ENCODE data around the gene ARL4D.
"Not testable (repeated sequence)": the region's sequence is repeated elsewhere in the genome, so short reads cannot be mapped to it uniquely, and the experiment has no call there.

Gene ARL4D

DNA sequence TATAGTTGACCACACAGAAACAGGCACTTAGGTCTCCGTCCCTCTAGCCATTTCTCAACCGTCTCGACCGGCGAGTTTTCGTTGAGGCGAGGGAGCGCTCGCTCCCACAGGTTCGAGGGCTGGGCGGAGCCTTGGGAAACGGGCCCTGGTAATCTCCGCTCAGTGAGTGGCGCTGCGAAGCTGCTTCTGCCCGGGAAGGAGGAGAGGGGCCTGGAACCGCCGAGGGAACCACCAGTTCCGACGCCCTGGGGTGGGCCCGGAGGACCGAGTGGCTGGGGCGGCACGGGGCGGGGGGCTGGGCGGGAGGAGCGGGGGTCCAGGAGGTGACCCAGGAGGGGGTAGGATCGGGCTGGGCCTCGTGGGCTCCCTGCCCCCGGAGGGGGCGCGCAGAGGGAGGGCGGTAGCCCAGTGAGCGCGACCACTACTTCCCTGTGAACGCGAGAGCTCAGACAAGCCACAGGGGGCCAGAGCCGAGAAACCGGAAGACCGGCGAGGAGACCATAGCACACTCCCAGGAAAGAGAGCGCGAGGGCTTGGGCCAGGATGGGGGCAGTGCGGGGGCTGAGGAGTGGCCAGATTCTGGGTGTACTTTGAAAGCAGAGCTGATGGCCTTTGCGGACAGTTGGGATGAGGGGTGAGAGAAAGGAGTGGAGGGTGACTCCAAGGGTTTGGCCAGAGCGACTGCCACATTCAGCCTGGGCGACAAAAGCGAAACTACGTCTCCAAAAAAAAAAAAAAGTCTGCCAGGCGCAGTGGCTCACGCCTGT lies 29.9 kb upstream of the ARL4D start:
- DNase-seq = peak; percentile 19 to 53 (median 41)
- Histone ChIP-seq H3K27me3 (replicated peaks; ENCODE audit: control insufficient read depth, insufficient read depth, low read length, poor library complexity, severe bottlenecking) (no peaks in the 10 kb centered on the region), H3K4me3 (ENCODE audit: insufficient read depth, low read depth, low read length, poor library complexity, severe bottlenecking) (peak overlapping the region; percentile 76), H3K36me3 (ENCODE audit: control insufficient read depth, insufficient read depth, low read length) (no peaks in the 10 kb centered on the region), H3K9me3 (ENCODE audit: control insufficient read depth, low read length) (no peaks in the 10 kb centered on the region), H3K27ac (ENCODE audit: insufficient read depth, low read length, poor library complexity, severe bottlenecking) (peak overlapping the region; percentile 97), H3K4me1 (ENCODE audit: control insufficient read depth, insufficient read depth, low read length, poor library complexity, severe bottlenecking) (peaks cover 10% of the 10 kb centered on the region)

DNA sequence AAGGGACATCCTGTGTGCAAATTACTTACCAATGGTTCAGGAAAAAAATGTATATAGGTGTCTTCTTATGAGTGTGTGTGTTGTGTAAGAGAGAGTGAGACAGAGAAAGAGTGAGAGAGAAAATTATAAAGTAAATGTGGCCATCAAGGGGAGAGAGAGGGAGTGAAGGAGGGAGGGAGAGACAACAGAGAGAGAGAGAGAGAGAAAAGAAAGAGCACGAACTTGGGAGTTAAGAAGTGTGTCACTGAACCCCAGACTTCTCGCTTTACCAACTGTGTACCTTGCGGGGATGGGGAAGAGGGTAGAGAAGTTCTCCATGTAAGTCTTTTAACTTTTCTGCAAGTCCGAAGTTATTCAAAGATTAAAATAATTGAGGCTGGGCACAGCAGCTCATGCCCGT lies 28.8 kb upstream of the ARL4D start:
- DNase-seq = no peak
- no peaks in the 10 kb centered on the region for H3K9me3 ChIP-seq (ENCODE audit: control insufficient read depth, low read length)
- H3K27ac ChIP-seq (ENCODE audit: insufficient read depth, low read length, poor library complexity, severe bottlenecking) = peak overlapping the region; percentile 97
- no peaks in the 10 kb centered on the region for H3K27me3 ChIP-seq (replicated peaks; ENCODE audit: control insufficient read depth, insufficient read depth, low read length, poor library complexity, severe bottlenecking)
- H3K36me3 ChIP-seq (ENCODE audit: control insufficient read depth, insufficient read depth, low read length) = no peaks in the 10 kb centered on the region
- no peak overlapping the region for H3K4me3 ChIP-seq (ENCODE audit: insufficient read depth, low read depth, low read length, poor library complexity, severe bottlenecking)
- peaks cover 10% of the 10 kb centered on the region for H3K4me1 ChIP-seq (ENCODE audit: control insufficient read depth, insufficient read depth, low read length, poor library complexity, severe bottlenecking)

- H3K9me3 ChIP-seq (ENCODE audit: control insufficient read depth, low read length) = no peaks in the 10 kb centered on the region
- peaks cover 10% of the 10 kb centered on the region for H3K4me1 ChIP-seq (ENCODE audit: control insufficient read depth, insufficient read depth, low read length, poor library complexity, severe bottlenecking)
- DNase-seq = no peak
- no peak overlapping the region for H3K4me3 ChIP-seq (ENCODE audit: insufficient read depth, low read depth, low read length, poor library complexity, severe bottlenecking)
- H3K27me3 ChIP-seq (replicated peaks; ENCODE audit: control insufficient read depth, insufficient read depth, low read length, poor library complexity, severe bottlenecking) = no peaks in the 10 kb centered on the region
- H3K27ac ChIP-seq (ENCODE audit: insufficient read depth, low read length, poor library complexity, severe bottlenecking) = no peak overlapping the region
- no peaks in the 10 kb centered on the region for H3K36me3 ChIP-seq (ENCODE audit: control insufficient read depth, insufficient read depth, low read length)
Measured at GRCh38 chr17:43371227-43371821, 27.5 kb upstream of the ARL4D start.

DNA sequence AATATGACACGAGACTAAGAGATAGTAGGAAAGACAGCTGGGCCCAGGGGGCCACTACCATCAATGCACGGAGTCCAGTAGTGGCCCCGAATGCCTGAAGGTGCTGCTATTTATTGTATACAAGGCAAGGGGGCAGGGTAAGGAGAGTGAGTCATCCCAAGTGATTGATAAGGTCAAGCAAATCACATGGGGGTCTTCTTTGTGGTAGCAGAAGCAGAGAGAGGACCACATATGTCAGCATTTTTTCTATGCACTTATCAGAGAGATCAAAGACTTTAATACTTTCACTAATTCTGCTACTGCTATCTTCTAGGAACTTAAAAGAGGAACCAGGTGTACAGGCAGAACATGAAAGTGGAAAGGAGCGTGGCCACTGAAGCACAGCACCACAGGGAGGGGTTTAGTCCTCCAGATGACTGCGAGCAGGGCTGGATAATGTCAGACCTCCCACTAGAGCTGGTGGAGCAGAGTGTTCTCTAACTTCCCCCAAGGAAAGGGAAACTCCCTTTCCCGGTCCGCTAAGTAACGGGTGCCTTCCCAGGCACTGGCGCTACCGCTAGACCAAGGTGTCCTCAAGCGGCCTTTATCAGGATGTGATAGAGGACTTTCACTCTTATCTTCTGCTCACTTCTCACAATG lies 26.4 kb upstream of the ARL4D start:
- Histone ChIP-seq H3K27me3 (replicated peaks; ENCODE audit: control insufficient read depth, insufficient read depth, low read length, poor library complexity, severe bottlenecking) (no peaks in the 10 kb centered on the region), H3K9me3 (ENCODE audit: control insufficient read depth, low read length) (no peaks in the 10 kb centered on the region), H3K4me1 (ENCODE audit: control insufficient read depth, insufficient read depth, low read length, poor library complexity, severe bottlenecking) (peaks cover 8% of the 10 kb centered on the region), H3K4me3 (ENCODE audit: insufficient read depth, low read depth, low read length, poor library complexity, severe bottlenecking) (no peak overlapping the region), H3K27ac (ENCODE audit: insufficient read depth, low read length, poor library complexity, severe bottlenecking) (no peak overlapping the region), H3K36me3 (ENCODE audit: control insufficient read depth, insufficient read depth, low read length) (no peaks in the 10 kb centered on the region)
- no peak for DNase-seq

DNA sequence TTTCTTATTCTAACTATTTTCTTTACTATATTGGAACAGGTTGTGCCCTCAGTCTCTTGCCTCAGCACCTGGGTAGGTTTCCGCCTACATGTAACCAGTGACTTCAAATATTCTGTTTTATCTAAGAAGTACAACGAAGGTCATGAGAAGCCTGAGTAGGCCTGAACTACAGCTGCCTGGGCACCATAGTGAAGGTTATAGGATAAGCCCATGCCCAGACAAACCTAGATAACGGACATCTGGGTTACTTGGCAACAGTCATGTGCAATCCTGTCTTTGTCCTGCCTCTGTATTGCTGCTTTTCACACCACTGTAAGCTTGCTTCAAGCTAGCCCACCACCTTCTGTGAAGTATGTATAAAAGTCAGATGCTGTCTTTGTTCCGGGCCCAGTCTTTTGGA lies 25.4 kb upstream of the ARL4D start:
- Histone ChIP-seq H3K27ac (ENCODE audit: insufficient read depth, low read length, poor library complexity, severe bottlenecking) (no peak overlapping the region), H3K27me3 (replicated peaks; ENCODE audit: control insufficient read depth, insufficient read depth, low read length, poor library complexity, severe bottlenecking) (no peaks in the 10 kb centered on the region), H3K36me3 (ENCODE audit: control insufficient read depth, insufficient read depth, low read length) (no peaks in the 10 kb centered on the region), H3K4me3 (ENCODE audit: insufficient read depth, low read depth, low read length, poor library complexity, severe bottlenecking) (no peak overlapping the region), H3K4me1 (ENCODE audit: control insufficient read depth, insufficient read depth, low read length, poor library complexity, severe bottlenecking) (peaks cover 4% of the 10 kb centered on the region), H3K9me3 (ENCODE audit: control insufficient read depth, low read length) (no peaks in the 10 kb centered on the region)
- DNase-seq = no peak

- H3K4me1 ChIP-seq (ENCODE audit: control insufficient read depth, insufficient read depth, low read length, poor library complexity, severe bottlenecking); H3K27me3 ChIP-seq (replicated peaks; ENCODE audit: control insufficient read depth, insufficient read depth, low read length, poor library complexity, severe bottlenecking); DNase-seq; H3K27ac ChIP-seq (ENCODE audit: insufficient read depth, low read length, poor library complexity, severe bottlenecking); H3K36me3 ChIP-seq (ENCODE audit: control insufficient read depth, insufficient read depth, low read length); H3K4me3 ChIP-seq (ENCODE audit: insufficient read depth, low read depth, low read length, poor library complexity, severe bottlenecking): not testable (repeated sequence)
- H3K9me3 ChIP-seq (ENCODE audit: control insufficient read depth, low read length) = peaks cover 11% of the 10 kb centered on the region
Measured at GRCh38 chr17:43375915-43376314, 22.9 kb upstream of the ARL4D start.

DNA sequence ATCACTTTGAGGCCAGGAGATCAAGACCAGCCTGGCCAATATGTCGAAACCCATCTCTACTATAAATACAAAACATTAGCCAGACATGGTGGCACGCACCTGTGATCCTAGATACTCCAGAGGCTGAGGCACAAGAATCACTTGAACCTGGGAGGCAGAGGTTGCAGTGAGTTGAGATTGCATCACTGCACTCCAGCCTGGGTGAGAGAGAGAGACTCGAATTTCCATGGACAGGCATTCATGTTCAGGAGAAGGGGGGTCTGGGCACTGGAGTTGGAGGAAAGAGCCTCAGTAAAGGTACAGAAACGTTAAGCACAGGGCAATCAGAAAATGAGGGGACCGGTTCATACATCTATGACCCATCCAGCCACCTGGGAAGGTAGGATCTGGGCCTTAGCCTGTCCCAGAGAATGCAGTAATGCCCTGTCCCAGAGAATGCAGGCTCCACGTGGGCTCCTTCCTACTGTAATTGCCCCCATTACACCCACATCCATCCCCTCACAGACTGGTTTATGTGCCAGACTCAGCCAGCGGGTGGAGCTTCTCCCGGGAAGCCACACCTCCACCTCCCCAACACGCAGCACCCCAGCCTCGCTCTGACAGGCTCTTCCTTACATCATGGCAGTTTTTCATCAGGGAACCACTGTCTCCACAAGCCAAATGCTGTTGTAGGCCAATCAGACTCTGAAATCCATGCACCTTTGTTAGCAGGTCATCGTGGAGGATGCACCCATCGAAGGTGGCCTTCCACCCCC lies 21.6 kb upstream of the ARL4D start:
- no peaks in the 10 kb centered on the region for H3K4me1 ChIP-seq (ENCODE audit: control insufficient read depth, insufficient read depth, low read length, poor library complexity, severe bottlenecking)
- H3K36me3 ChIP-seq (ENCODE audit: control insufficient read depth, insufficient read depth, low read length) = no peaks in the 10 kb centered on the region
- H3K27ac ChIP-seq (ENCODE audit: insufficient read depth, low read length, poor library complexity, severe bottlenecking) = no peak overlapping the region
- DNase-seq = no peak
- H3K9me3 ChIP-seq (ENCODE audit: control insufficient read depth, low read length) = peaks cover 11% of the 10 kb centered on the region
- no peaks in the 10 kb centered on the region for H3K27me3 ChIP-seq (replicated peaks; ENCODE audit: control insufficient read depth, insufficient read depth, low read length, poor library complexity, severe bottlenecking)
- H3K4me3 ChIP-seq (ENCODE audit: insufficient read depth, low read depth, low read length, poor library complexity, severe bottlenecking) = no peak overlapping the region

GRCh38 chr17:43378766-43379165 lies 20.0 kb upstream of the ARL4D start:
- Histone ChIP-seq H3K36me3 (ENCODE audit: control insufficient read depth, insufficient read depth, low read length) (no peaks in the 10 kb centered on the region), H3K4me1 (ENCODE audit: control insufficient read depth, insufficient read depth, low read length, poor library complexity, severe bottlenecking) (no peaks in the 10 kb centered on the region), H3K27ac (ENCODE audit: insufficient read depth, low read length, poor library complexity, severe bottlenecking) (no peak overlapping the region), H3K27me3 (replicated peaks; ENCODE audit: control insufficient read depth, insufficient read depth, low read length, poor library complexity, severe bottlenecking) (no peaks in the 10 kb centered on the region), H3K9me3 (ENCODE audit: control insufficient read depth, low read length) (peaks cover 11% of the 10 kb centered on the region), H3K4me3 (ENCODE audit: insufficient read depth, low read depth, low read length, poor library complexity, severe bottlenecking) (no peak overlapping the region)
- DNase-seq = no peak

DNA sequence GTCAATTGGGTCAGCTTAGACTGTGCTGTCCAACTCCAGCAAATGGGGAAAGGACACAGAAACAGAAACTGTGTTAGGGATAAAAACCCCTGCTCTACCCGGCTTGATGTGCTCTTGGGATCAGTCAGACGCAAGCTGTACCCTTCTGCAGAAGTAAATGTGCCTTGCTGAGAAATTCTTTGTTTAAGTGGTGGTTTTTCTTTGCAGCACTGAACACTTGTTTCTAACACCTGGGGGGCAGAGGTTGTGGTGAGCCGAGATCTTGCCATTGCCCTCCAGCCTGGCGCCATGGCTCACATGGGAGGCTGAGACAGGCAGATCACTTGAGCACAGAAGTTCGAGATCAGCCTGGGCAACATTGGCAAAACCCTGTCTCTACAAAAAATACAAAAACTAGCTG lies 18.5 kb upstream of the ARL4D start:
- Histone ChIP-seq H3K27ac (ENCODE audit: insufficient read depth, low read length, poor library complexity, severe bottlenecking) (no peak overlapping the region), H3K4me1 (ENCODE audit: control insufficient read depth, insufficient read depth, low read length, poor library complexity, severe bottlenecking) (no peaks in the 10 kb centered on the region), H3K4me3 (ENCODE audit: insufficient read depth, low read depth, low read length, poor library complexity, severe bottlenecking) (no peak overlapping the region), H3K27me3 (replicated peaks; ENCODE audit: control insufficient read depth, insufficient read depth, low read length, poor library complexity, severe bottlenecking) (no peaks in the 10 kb centered on the region), H3K9me3 (ENCODE audit: control insufficient read depth, low read length) (peaks cover 11% of the 10 kb centered on the region), H3K36me3 (ENCODE audit: control insufficient read depth, insufficient read depth, low read length) (no peaks in the 10 kb centered on the region)
- no peak for DNase-seq

All from effector memory CD4-positive, alpha-beta T cell (primary cell).